ENCODE measurements around the gene GRIP2.

GRIP2 gene

GRCh38 chr3:14539742-14540491 is at the start of gene GRIP2:
Gene GRIP2, minus strand, starts transcription at chr3:14540342. Its CDS starts 34 bp downstream, at chr3:14540308.
- DNase-seq, result no peak

DNA sequence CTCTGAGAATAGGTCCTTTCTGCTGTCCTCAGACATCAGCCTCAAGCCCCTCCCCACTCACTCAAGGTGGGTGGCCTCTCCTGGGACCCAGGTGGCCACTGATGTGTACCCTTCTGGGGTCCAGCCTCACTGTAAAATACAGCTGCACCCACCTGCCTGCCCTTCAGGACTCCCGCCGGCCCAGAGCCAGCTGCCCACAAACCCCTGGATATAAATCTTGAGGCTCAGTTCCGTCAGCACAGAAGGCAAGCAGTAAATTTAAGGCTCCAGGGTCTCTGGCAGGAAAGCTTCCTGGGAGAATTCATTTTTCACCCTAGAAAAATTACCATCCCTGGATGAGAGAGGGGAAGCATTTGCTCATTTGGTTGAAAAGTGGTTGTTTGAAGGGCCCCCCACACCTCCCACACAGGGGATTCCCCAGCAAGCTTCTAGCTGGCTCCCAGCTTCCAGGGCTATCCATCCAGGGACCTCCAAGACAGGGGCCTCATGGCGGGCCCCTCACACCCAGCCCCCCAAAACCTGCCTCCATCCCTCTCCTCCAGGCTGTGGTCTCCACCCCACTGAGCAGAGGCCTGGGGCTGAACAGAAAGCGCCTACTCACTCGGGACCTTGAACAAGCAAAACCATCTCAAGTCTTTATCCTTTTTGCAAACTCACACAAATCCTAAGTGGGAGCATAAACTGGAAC is 48.4 kb upstream of the GRIP2 start:
- DNase-seq, result no peak

- DNase-seq, result peak; percentile 69
Observed at GRCh38 chr3:14587740-14588360, 47.7 kb upstream of the GRIP2 start.

GRCh38 chr3:14586611-14587010 is 46.5 kb upstream of the GRIP2 start:
- DNase-seq, result no peak

- peak; percentile 47 for DNase-seq
Observed at GRCh38 chr3:14583548-14584091, 43.5 kb upstream of the GRIP2 start.

DNA sequence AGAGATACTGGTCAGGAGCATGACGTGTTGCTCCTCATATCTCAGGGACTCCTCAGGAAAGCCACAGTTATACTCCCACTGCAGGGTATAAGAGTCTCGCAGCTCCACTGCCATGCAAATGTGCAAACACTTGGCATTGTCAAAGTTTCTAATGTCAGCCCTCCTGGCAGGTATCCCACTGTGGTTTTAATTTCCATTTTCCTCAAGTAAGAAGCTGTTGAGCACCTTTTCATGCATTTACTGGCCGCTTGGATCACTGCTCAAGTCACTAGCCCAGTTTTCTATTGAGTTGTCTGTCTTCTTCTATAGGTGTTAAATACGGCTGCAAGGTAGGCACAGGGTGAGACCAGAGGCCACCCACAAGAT is 41.9 kb upstream of the GRIP2 start:
- DNase-seq, result no peak

GRCh38 chr3:14581334-14582044 is 41.3 kb upstream of the GRIP2 start:
- DNase-seq, result no peak

DNA sequence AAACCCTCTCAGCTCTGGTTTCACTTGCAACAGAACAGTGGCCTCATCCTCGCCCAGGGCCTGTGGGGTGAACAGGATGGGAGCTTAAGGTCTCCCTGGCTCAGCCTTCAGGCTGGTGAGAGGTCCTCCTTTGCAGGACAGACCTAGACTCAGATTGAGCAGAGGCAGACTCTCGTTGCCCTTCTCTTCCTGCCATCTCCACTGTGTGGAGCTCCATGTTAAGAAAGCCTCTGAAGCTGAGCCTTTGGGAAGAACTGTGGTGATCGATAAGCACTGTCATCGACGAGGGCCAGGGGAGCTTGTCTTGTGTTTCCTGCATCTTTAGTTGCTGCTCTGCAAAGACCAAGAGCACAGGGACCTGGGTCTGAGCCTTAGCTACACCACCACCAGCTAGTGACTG is 37.8 kb upstream of the GRIP2 start:
- DNase-seq, result no peak

DNA sequence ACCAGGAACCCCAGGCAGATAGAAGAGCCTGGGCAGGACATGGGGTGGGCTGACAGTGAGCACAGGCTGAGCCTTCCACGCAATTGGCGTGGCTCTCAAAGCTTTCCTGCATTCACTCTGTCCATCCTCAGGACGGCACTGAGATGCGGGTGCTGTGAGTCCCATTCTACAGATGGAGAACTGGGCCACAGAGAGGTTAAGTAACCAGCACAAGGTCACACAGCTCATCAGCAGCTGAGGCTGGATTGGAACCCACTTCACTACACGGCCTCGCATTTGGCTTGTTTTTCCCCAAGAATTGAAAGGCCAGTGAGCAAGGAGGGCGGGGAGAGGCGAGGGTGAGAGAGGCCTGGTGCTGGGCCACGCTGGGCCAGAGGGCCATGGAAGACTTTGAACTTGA is 36.0 kb upstream of the GRIP2 start:
- DNase-seq, result no peak

- no peak for DNase-seq
Observed at GRCh38 chr3:14574183-14574582, 34.0 kb upstream of the GRIP2 start.

DNA sequence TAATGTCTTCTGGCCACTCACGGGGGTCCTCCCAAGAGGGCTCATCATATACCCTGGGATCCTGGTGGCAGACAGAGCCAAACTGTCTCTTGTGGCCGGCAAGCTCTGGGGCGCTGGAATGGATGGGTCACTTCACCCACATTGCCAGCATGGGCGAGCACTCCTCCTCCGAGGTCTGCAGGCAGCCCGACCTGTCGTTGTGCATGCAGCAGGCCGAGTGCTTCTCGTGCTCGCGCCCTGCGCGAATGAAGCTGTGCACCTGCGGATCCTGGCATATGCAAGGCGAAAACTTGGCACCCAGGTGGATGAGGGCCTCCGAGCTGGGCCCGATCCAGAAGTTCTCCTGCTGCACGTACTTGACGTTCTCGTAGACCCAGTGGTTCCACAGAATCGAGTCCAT is 33.6 kb upstream of the GRIP2 start:
- no peak for DNase-seq

GRCh38 chr3:14570864-14571263 is 30.7 kb upstream of the GRIP2 start:
- no peak for DNase-seq

GRCh38 chr3:14570089-14570488 is 29.9 kb upstream of the GRIP2 start:
- peak; percentile 14 for DNase-seq

GRCh38 chr3:14569474-14570000 is 29.4 kb upstream of the GRIP2 start:
- no peak for DNase-seq

DNA sequence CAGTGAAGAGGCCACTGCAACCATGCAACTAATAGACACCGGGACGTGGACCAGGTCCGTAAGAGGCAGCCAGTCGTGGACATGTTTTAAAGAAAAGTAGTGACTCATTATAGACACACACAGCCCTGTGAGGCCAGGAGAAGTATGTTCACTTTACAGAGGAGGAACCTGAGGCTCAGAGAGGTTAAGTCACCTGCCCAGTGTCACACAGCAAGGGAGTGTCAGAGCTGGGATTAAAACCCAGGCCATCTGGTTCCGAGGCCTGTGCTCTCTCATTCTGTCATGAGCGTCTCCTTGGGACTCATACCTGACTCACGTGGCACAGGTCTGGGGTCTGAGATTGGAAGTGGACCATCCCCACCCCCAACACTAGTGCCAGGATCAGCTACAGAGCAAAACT is 28.1 kb upstream of the GRIP2 start:
- DNase-seq, result no peak

DNA sequence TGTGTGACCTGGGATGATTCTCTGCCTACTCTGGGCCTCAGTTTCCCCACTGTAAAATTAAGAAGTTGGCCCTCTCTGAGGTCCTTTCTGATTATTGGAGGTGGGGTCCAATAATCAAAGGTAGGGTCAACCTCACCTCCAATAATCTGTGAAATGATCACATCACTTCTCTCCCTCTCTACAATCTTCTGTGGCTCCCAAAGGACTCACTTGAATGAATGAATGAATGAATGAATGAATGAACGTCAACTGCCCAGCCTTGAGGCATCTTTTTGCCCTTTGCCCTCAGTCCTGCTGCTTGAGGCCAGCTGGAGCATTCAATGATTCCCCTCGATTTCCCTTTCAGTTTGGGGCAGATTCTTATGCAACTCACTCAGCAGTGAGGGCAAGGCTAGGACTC is 26.7 kb upstream of the GRIP2 start:
- no peak for DNase-seq

DNA sequence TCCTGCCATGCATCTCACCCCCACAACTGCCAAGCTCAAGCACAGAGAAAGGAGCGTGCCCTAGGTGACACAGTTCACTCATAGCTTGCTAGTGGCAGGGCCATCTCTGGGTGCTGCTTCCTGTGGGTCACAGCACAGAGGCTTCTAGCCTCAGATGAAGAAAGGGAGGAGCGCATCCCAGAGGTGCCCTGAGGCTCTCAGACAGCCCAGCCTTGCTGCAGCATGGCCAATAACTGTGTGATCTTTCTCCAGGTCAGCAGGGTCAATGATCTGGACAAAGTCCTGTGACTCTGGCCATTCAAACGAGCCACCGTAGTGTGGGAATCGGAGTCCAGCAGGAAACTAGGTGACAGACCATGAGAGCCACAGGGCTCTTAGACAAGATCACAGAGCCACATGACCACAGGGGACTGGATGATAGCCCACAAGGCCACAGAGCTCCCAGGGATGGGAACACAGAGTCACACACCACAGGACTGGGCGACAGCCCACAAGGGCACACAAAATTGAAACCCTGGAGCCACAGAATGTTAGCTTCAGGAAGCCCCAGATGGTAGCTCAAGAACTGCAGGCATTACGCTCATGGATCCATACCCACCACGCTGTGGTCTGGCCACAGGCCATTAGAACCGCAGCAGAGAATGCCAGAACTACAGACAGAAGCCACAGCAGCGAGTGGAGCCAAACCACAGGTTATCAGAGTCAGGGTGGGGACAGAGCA is 25.9 kb upstream of the GRIP2 start:
- peak; percentile 79 for DNase-seq

GRCh38 chr3:14564741-14565140 is 24.6 kb upstream of the GRIP2 start:
- DNase-seq, result no peak

DNA sequence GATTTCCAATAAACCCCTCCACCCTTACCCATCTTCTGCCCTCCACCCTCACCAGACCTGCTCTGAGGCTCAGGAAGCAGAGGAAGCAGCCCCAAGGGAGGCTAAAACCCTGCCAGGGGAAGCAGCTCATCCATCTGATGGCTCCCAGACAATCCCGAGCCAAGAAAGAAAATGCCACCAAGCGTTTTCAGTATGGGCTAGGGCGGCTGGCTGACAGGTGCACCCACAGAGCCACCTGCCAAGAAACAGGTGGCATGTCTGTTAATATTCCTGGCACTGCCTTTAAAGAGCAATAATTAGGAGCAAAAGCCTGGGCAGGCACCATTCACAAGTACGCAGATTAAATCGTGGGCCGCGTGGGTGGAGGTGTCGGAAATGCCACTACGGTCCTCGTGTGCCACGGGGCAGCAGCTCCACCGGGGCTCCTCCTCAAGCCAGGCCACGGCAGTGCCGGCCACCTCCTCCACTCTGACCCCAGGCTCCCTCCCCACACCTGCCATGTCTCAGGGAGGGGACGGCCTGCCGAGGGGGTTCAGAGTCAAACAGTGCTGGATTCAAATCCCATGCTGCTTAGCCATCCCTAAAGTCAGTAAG is 23.9 kb upstream of the GRIP2 start:
- no peak for DNase-seq

DNA sequence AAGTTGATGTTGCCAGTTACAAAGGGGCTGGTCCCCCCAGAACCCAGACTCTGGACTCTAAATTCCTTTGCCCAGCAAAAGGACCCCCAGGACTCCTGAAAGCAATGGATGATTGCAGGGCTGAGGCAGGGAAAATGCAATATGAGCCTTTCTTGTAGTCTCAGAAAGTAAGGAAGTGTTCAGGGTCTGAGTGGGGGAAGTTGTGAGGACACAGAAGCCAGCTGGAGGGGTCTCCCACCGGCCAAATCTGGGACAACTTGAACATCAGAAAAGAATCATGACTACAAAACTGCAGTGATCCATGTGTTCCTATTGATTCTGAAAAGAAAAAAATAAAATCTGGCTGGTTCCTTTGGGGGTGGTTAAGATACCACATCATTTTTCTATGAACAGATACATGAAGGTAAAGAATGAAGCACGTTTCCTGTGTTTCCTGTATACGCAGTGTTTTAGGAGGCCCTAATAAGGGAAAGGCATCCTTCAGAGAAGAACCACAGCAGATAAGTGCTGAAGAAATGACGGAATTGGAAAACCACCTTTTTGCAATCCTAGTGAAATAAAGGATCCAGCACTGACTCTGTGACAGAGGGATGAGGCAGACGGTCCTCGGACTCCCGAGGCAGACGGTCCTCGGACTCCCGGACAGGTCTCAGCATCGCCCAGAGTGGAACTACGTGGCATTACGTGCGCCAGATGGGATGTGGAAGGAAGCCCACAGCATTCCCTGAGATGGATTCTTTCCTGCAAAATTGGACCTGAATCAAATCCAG is 22.2 kb upstream of the GRIP2 start:
- peak; percentile 73 for DNase-seq
